Endometrial microvascular endothelial cells (primary cell): ENCODE results near the gene MOB3C. TPM values are rescaled to one million over a fixed set of nuclear protein-coding genes. Genes with fewer than 3 reads are reported as not detected.

Experiments used
- in situ Hi-C: cut with HindIII; loops from 2 replicates; pipeline ENCODE4 v1.10.0; 2017; ENCODE audit warnings: low sequenced_read_pairs, low pct_unique_long_range_greater_than_20kb; ENCODE audit errors: inconsistent ontology term
- total RNA-seq: library from RNA; depleted of rRNA; stranded (reverse); fragments of >200 nt; gene quantifications from one replicate; pipeline ENCODE4 v1.2.3, GENCODE V29; 2015; ENCODE audit errors: inconsistent ontology term

The MOB3C gene
- total RNA-seq, 1 donor from 2014 or later: 3.3 TPM

DNA sequence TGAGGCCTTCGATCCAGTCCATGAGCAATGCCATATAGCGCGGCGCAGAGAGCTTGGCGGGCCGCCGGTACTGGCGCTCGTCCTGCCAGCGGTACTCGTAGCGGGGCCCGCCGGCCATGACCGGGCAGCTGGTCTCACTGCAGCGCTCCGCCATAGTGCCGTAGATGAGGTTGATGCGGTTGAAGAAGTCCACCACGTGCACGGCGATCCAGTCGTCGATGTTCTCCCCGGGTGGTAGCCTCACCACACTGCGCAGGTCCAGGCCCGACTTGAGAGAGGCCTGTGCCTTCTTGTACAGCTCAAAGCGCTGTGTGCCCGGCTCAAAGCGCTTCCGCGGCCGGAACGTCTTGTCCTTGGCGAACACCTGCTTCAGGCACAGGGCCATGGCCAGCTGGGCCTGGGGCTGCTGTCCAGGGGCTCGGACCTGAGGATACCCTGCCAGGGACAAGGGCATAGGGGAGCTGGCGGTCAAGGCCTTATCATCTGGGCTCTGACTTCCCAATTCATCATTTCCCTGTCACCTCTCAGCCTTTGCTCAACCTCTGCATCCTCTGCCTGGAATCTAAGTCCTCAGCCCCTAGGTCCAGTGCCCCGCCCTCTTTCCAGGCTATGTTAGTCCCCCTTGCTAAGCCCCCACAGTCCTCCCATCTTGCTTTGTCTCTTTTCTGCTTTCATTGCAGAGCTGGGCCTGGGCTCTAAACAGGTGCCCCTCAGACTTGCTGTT, 3.5 kb downstream of the MOB3C start:
- in situ Hi-C loops: no loop called here

DNA sequence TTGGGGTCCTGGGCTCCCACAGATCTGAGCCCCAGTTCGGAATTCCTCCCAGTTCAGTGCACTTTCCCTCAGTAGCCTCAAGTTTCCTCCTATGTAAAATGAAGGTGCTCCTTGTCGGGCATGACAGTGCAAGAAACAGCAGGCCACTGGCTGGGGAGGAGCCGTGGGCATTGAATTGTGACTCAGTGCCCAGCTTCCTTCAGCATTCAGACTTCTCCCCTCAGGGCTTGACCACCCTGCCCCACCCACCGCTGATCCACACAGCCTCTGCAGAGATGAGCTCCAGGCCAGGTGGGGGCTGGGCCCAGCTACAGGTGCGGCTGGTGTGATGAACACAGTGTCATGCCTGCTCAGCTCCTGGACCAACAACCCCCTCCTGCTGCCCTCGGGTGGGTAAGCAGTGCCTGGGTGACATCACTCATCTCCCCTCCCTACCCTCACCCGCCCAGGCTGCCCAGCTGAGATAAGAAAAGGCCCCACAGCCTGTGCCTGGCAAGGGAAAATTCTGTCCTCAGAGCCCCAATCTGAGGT, 4.9 kb downstream of the MOB3C start:
- in situ Hi-C loops: no loop called here

DNA sequence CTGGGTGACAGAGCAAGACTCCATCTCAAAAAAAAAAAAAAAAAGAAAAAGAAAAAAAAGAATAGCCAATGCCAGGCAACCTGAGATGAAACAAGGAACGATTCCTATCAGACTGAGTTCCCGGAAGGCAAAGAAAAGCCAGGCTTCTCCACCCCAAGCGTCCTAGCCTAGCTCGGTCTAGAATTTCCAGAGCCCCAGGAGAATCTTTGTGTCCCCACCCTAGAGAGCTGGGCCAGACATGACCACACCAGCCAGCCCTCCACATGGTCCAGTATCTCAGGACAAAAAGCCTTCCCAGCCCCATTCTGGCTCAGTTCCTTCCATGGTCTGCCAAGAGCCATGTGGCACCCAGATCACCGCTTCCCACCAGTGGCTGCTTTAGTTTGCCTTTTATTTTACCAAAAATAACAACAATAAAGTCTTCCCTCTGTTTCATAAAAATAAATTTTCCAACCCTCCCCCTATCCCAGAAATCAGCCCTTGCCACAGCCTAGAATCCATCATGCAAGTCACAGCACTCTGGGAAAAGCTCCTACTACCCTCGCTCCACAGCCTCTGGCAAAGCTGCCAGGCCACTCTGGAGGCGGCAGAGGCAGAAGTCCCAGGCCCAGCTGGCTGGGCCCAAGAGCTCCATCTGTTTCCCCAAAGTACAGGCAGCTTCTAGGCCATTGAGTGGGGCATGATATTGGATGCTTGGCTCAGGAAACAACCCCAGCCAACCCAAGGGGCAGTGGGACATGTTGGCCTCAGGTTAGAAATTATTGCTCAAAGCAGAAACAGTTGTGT, 9.1 kb downstream of the MOB3C start:
- in situ Hi-C loops: no loop called here

DNA sequence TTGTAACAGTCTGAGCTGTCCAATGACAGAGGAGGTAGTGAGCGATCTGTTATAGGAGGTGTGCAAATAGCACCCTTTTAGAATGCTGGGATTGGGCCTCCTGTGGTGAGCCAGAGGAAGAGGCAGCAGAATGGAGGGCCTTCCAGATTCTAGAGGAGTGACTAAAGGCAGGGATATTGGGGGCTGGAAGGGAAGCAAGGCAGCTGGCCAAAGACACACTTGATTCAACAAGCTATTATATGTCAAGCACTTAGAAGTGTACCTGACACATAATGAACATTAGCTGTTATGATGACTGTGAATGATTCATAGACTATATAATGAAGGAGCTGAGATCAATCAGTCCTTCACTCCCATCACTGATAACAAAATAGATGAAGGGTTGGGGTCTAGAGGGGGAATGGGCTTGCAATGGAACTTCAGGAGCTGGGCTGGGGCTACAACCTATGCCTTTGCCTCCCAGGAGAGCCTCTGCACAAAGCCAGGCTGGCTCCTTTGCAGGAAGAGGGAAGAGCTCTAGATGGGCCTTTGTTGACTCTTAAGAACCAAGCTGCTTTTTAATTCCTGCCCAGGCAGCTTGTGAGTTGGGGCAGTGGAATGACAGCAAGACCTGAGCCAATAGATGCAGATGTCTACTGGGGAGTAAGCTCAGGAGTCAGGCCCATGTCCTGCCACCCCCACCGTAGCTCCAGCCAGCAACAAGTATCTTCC, 10.2 kb downstream of the MOB3C start:
- in situ Hi-C loops: no loop called here

DNA sequence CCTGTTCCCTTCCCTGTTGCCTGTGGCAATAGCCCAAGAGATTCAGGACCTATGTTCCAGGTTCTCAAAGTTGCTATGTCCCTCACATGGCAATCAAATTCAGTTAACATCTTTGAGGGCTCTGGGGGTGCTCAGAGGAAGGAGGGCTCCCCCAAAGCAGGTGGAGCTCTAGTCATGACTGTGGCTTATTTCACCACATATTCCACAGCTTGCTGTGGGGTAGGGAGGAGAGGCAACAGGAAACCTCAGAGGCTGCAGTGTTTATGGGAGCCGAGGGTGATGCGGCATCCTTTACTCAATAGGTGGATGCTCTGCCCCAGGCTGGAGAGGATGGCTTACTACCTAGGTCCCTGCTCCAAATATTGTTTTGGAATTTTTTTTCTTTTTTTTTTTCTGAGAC, 11.4 kb downstream of the MOB3C start:
- in situ Hi-C loops: no loop called here

DNA sequence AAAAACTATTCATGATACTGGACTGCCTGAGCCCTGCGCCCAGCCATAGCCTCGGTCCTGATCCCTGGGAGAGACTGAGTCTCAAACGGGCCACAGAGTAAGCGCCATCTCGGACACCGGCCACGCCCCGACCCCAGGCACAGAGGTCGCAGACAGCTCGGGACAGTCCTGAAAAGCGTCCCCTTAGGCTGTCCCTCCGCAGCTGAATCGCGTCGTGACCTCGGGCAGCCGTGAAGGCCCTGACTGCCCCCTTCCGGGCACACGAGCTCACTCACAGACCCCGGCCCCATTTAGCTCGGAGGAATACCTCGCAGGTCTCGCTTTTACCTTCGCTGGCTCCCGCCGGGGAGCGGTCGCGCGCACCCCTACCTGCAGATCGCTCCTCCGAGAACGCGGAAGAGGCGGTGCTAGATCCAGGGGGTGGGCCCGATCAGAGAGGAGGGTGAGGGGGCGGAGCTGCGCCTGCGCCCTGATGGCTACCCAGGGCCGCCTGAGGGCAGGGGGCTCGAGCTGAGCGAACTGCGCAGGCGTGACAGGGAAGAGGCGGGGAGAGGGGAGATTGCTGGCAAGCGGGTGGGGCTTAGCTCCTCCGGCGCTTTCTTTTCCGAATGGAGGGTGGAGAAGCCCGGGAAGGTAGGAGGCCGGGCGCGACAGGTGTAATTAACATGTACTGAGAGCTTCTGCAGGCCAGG, 12.6 kb downstream of the MOB3C start, which contains the start of gene MKNK1:
MKNK1 (minus strand) TSS at position 411 of the 692 bp plus-strand sequence. CDS start 20,941 bp downstream, outside the sequence.
- in situ Hi-C loops: no loop called here

DNA sequence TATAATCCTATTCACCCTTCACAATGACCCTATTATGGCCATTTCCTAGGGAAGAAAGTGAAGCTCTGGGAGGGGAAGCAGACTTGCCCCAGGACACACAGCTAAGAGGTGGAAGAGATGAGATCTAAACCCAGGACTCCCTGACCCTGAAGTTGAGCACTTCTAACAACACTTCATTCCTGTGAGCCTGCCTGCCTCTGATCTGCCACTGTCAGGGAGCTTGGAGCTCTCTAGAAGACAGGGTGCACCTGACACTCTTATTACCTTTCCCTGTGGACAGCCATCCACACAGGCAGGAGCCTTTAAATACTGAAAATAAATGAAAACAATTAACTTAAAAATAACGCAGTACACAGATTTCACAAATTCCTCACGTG, 13.1 kb downstream of the MOB3C start:
- in situ Hi-C loops: no loop called here

DNA sequence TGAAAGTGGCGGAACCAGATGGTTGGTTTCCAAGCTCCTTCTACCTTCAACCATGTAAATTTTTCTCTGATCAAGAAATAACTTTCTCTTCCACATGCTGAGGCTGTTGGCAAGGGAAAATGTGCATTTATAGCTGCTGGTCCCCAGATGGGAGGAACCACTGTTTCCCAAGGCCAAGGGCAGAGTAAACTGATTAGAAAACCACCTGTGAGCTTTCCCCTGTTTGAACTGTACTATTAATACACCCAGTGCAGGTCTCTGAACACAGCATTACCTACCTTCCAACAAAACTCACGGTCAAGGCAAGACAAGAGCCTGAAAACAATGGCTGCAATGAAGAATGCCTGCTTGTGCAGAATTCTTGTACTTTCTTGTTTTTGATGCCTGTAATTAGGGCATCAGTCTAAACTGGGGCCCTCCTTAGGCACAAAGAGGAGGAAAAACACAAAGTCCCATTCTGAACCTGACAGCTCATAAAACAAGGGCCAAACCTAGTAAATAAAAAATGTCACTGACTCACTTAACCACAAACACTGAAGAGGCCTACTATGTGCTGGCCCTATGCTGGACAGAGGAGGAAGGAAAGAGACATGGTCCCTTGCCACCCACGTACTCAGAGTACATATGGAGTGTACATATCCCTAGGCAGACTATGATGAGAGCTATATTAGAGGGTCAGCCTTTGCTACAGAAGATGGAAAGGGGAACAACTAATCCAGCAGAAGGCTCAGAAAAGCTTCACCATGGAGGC, 15.2 kb downstream of the MOB3C start:
- in situ Hi-C loops: no loop called here

DNA sequence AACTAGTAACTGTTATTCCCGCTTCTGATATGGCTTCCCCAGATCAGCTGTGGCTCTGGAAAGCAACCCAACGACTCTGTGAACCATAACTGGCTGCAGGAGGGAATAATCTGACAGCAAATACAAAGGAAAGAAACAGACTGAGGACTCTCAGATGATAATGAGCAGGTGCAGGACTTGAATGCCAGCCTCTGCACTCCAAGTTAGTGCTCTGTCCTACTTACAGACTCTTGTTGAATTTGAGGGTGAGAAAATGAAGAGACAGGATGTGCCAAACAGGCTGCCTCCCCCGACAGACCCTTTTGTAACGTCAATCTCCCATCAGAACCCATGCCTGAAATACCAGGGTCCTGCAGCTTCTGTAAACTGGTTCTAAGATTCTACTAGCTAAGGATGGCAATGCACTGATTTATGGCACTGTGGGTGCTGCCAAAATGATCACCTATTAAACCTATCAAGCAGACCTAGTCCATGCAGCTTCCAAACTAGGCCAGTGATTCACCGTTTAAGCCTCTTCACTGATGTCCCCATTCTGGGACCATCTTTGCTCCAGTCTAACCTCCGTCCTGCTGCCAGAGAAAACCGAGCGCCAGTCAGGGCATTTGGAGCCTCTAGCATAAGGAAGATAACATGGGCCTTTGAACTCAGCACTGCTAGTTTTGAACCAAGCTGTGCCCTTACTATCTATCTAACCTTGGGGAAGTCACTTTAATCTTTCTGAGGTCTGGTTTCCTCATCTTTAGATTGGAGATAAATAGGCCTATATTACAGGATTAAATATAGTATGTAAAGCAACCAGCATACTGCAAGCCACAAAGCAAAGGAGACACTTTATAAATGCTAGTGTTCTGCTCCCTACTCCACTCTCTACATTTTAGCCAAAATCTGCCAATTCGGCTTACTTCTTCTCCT, 17.3 kb downstream of the MOB3C start:
- in situ Hi-C loops: no loop called here

DNA sequence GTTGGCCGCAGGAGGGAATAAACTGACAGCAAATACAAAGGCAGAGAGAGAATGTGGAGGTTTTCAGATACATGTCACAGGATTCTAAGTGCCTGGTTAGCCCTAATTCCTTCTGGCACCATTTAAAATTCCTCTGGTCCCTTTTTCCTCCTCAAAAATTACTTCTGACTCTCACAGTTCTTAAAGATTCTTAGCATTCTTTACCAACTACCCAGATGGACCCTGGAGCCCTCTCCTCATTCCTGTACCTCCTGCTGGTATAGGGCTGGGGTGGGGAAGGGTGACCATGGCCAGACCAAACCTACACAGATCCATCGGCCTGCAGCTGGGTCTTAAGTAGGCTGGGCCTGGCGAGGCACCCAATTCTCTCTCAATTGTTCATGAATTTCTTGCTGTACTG, 19.8 kb downstream of the MOB3C start:
- in situ Hi-C loops: no loop called here

DNA sequence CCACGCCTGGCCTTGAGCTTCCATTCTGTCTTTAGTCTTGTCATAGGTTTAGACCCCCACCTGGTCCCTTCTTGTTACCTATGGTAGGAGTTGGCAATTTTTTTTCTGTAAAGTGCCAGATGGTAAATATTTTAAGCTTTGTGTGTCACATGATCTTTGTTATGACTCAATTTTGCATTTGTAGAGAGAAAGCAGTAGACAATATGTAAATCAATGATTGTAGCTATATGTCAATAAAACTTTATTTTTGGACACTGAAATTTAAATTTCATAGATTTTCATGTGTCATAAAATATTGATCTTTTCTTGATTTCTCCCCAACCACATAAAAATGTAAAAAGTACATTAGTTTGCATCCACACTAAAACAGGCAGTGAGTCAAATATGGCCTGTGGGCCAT, 20.6 kb downstream of the MOB3C start:
- in situ Hi-C loops: no loop called here

DNA sequence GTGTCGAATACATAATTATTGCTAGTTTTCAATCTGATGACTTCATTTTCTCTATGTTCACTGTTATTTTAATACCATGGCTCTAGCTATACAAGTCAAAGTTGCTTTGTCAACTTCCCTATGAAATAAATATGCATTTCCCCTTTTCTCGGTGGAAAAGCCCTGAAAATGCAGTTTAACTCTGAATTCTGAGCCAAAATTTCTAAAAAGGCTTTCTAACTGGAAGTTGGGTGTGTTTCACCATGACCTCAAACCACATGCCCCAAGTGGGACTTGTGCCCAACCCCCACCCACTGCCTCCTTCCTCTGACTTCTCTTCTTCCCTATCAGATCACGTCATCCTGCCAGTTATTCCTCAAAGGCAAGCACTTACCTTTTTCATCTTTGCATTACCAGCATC, 21.5 kb downstream of the MOB3C start:
- in situ Hi-C loops: no loop called here

DNA sequence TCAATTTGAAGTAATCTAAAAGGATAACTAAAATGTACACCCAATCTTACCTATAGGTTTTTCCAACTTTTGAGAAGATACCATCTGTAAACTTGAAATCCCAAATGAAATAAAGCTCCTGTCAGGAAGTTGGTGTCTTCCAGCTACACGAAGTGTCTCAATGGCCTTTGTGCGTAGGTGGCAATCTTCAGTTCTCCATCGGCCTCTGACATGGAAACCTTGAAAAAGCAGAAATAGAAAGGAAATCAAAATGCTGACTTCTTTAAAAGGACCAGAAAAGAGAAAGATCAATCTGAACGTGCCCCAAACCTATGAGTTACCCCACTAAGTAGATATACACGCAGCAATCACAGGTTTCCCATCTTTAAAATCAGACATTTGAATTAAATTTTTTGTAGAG, 22.5 kb downstream of the MOB3C start:
- in situ Hi-C loops: no loop called here

DNA sequence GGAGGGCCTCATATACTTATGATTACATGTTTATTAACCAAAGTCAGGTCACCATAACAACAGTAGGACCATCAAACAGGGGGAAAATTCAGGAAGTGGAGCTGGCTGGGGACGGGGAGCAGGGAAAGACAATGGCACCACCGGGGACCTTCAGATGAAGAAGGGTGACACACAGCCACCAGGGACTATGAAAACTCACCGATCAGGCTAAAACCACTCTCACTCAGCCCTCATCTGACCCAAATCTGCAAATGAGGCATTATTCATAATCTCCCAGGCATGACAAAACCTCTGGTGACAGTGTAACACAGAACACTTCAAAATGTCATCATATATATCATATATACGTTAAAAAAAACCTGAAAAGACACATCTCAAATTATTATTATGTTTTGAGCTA, 23.8 kb downstream of the MOB3C start:
- in situ Hi-C loops: no loop called here

DNA sequence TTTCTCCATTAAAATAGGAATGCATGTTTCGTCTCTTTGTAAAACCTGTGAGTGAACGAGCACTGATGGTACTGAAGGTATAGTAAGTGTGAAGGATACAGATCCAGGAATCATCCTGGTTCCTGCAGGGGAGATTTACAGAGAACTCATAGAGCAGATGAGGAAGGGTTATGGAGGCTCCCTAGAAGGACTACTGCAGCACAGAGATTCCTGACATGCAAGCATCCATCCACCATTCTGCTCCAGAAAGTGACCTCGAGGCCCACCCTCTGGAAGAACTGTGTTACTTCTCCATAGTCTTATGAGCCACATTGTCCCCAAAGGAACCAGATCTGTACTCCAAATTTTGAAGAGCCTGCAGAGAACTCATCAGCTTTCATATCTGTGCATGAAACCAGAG, 27.1 kb downstream of the MOB3C start:
- in situ Hi-C loops: no loop called here

DNA sequence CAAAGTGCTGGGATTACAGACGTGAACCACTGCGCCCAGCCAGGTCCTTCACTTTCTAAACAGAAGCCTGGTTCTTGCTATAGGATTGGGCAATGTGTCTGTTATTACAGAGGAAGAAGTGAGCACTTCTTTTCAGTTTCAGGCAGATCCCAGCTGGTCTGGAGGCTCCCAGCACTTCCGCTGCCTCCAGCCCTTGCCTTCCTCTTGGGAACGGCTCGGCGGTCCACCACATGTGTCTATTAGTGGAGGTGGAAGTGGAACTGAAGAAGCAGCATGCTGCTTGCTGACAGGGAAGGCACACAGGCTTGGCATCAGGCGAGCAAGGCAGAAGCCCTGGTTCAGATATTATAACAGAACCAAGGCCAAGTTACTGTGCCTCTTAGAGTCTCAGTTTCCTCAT, 29.5 kb downstream of the MOB3C start:
- in situ Hi-C loops: no loop called here

DNA sequence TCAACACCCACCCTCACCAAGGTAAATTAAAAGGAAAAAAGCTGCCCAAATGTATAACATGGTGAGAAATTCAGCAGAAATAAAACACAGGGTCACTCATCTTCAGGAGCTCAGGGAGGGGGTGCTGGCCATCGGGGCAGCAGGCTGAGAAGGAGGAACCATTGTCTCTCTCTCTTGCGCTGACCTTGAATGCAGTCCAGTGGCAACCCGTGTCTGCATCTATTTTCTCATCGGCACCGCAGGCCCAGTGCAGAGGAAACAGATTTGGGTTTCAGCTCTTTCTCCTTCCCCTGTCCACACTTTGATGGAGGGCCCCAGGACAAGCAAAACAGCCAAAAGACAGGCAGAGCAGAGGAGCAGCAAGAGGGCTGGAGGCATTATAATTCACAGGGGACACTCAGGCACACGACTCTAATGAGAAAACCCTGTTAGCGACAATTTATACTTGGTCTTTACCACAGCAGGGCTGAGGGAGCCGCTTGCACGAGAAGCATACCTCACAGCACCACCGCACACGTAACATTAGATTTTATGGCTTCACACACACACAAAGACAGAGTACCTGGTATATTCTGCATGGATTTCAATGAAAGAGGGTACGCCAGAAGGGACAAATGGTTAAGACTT, 31.2 kb downstream of the MOB3C start:
- in situ Hi-C loops: no loop called here
